Vagina (tissue), 2 donors: ENCODE measurements around the gene ALG6.

ENCODE experiments used
- CTCF ChIP-seq, 3 experiments: fragments of 450-650 bp in 2 of 3; fragments of 200-600 bp in 1 of 3; sonication (generic) in 1 of 3; IDR thresholded peaks; one replicate each; pipeline ENCODE4 v1.5.1; 2017 to 2019; ENCODE audit warnings: antibody characterized with exemption in 3 of 3, mild to moderate bottlenecking in 2 of 3, moderate library complexity in 2 of 3
- POLR2A ChIP-seq, 2 donors: fragments of 450-650 bp; IDR thresholded peaks; one replicate each; pipeline ENCODE4 v1.6.1; 2017; ENCODE audit warnings: antibody characterized with exemption in 2 of 2, mild to moderate bottlenecking in 2 of 2, moderate library complexity in 2 of 2

- TF ChIP-seq CTCF (IDR thresholded peaks at IDR 0.05) (no peak), POLR2A (IDR thresholded peaks at IDR 0.05) (no peak)
These were observed 67.7 kb downstream of the ALG6 start for GRCh38 chr1:63435161-63435560.
